NCI-H2081 (cell line): ENCODE measurements around the gene ABR.
"Not testable (repeated sequence)": the region's sequence is repeated elsewhere in the genome, so short reads cannot be mapped to it uniquely, and the experiment has no call there.

Source experiments
- DNase-seq, 2 experiments: peaks; one replicate each; lab custom pipeline; 2025; lab: John Stamatoyannopoulos, UW

Gene ABR

DNA sequence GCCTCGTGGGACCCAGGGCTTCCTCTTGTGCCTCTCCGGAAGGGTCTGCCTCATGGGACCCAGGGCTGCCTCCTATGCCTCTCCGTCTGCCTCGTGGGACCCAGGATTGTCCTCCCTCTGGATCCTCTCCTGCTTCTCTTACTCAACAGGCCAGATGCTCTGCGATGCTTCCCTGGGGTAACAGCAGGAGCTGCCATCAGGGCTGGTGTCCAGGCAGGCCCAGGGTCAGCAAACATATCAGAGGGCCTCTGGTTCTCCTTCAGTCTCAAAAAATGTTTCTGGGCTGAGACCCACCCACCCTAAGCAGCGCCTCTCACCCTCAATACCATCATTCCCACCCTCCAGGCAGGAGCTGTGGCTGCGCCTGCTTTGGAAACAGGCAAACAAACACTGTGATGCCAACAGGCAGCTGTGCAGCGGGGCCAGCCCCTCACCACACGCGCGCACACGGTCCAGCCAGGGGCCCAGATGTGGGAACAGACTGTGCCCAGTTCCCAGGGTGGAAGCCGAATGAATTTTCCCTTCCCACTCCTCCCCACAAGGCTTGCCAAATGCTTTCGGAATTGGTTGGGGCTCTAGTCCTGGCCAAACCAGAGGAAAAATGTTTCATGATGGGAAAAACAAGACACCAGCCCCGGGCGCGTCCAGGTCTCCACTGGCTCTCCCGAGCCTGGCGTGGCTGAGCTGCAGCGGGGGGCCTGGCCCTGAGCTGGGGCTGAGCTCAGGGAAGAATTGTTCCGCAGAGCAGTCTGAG lies 171.6 kb downstream of the ABR start:
- DNase-seq: no peak

DNA sequence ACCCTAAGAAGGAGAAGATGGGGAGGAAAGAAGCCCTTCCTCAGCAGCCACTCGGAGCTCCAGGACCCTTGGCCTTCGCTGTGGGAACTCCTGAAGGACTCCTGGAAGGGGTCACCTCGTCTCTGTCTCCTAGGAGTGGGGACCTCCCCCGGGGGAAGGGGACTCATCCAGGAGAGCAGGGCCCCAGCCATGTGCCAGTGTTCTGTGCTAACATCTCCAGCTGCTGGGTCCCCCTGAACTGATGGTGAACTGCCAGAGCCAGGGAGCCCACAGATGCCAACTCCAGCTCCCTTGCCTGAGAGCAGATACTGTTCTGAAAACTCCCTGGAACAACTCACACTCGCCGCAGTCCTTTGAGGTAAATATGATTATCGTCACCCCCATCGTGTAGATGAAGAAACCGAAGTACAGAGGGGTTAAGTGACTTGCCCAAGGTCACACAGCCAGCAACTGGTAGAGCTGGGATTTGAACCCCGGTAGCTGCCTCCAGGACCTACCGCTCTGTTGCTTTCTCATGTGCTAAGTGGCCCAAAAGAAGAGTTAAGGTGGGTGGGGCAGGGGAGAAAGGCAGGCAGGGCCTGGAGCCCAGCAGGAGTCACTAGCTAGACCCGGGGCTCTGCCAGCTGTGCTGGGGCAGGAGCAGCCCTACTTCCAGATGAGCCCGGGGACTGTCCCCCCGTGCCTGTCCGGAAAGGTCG lies 172.3 kb downstream of the ABR start:
- no peak for DNase-seq

DNA sequence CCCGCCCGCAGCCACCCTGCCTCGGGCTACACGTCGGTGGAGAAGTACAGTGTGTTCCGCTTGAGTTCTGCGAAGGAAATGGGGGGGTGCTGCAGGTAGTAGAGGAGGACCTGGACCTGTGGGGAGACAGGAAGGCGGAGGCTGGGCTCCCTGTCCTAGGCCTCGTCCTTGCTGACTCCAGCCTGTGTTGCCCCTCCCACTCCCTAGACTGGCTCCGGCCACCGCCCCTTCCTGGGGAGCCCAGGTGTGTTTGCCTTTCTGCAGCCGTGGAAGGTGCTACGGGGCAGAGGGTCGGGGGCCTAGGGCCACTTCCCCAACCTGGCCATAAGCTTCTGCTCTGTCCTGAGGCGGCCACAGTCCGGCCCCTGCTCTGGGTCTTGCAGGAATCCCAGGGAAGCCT lies 173.7 kb downstream of the ABR start:
- DNase-seq: peak in 1 of 2 experiments; percentile 28

DNA sequence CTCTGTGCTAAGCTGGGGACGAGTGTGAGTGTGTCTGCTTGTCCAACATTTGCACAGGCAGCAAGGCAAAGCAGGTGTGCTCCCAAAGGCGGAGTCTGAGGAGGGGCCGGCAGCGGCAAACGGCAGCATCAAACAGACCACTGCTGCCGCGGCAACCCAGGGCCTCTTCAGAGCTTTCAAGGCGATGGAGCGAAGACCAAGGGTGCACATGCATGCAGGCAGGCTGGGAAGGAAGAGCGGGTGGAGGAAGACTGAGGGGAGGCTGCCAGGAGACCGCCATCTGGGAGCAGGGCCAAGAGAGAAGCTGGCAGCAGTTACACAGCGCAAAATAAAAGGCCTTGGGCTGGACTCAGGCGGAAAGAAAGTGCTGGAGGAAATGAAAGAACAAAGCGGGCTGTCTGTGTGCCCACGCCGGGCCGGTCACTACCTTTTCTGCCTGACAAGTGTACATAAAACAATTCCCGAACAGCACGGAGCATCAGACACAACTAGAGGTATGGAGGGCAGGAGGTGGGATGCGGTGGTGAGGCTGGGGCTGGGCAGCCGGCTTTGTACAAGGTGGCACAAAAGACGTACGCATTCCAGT lies 174.3 kb downstream of the ABR start:
- DNase-seq: peak; percentile 47 to 74

DNA sequence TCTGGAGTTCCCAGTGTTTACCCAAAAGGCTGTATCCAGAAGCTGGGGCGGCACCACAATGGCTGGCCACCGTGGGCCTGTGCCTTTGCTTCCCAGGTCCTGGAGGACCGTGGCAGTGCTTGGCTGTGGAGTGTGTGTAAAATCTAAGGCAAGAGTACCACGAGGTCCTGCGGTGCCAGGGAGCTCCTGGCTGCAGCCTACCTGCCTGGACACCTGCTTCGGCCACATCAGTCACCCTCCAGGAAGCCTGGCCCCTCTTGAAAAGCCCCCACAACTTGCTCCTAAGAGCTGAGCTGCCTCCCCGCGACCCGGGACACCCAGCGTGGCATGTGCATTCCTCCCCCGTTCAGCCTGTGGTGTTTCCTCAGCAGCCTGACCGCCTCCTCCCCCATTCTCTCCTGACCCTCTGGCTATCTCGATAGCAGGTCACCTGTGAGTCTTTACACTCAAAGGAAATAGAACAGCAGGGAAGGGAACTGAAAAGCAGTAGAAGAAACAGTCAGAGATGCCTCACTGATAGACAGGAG lies 174.9 kb downstream of the ABR start:
- no peak for DNase-seq

DNA sequence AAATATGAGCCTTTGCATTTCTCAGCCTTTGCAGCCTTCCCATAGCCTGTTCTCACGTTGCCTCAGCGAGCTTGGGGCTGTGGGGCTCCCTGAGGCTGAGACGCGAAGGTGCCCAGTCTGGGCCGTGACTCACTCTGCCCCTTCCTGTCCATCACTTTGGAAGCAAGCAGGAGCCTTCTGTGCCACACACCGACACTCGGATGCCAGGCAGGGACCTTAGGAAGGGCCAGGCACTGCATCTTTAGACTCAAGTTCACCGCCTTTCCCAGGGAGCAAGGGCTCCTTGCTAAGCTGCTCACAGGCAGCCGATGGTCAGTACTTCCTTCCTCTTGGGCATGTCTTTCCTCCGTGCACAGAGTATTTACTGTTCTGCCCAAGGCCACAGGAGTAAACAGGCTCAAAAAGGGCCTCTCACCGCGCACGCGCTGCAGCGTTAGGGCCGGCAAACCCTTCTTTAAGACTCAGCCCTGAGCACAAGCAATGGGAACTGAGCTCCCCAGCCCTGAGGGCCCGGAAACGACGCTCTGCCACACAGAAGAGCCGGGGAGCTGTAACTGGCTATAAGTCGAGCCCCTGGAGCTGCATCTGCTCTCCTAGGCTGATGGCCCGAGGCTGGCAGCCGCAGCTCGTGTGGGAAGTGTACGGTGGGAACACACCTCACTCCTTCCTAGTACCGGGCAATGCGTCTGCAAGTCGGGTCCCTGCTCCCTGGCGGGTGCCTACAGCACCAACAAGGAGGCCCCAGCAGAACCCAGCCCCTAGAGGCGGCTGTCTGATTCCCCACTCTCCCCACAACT lies 175.6 kb downstream of the ABR start:
- no peak for DNase-seq

DNA sequence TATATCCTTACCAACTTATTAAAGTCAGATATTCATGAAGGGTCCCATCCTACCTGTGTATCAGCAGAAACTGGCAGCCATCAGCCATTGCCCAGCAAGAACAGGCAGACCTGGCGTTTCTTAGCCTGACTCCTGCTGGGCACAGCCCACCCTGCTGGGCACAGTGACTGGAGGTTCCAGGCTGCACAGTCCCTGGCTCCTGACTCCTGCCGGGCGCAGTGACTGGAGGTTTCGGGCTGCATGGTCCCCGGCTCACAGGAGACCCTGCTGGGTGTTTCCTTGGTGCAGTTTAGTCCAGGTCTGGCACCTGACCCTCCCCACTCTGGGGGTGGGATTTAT lies 176.2 kb downstream of the ABR start:
- no peak for DNase-seq

DNA sequence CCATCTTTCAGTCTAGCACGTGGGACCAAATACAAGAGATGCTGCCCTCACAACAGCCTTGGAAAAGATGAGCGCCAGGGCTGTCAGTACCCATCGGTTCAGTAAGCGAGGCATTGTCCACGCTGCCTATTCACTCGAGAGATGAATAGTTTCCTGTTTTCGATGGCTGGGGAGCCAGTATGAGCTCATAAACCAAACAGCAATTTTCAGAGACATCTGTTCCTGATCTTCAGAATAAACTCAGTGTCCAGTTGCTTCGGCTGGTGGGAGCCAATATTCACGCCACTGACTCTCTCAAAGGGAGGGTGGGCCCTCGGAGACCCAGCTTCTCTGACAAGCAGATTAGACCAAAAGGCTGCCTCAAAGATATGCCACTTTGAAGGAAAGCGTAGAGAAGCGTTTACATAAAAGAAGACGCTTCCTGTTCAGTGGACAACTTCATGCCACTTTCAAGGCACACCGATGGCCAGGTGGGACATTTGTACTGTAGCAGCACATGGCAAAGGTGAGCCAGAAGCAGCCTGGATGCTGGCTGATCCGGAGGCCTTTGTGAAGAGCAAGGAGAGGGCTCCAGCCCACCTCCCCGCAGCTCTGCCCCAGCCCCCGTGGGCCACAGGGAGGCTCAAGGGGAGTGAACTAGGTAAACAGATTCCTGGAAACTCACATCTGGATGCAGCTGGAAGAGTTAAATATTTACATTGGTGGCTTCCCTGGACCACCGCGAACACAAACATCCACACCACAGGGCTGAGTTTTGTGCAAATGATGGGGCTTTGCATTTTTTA lies 176.8 kb downstream of the ABR start:
- peak; percentile 43 to 76 for DNase-seq

DNA sequence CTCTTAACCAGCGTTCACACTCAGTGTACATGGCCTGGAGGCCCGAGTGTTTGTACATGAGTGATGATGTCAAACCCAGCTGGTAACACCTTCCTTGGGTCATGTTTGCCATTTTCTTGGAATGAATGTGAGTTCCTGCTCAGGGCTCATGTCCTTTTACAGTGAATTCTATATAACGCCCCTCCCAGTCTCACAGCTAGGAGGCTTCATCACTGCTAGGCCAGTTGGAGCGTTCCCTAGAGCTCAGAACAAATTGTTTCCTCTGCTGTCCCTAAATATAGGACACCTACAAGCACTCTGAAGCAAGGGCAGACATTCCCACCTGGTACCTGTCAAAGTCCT lies 177.4 kb downstream of the ABR start:
- no peak for DNase-seq

DNA sequence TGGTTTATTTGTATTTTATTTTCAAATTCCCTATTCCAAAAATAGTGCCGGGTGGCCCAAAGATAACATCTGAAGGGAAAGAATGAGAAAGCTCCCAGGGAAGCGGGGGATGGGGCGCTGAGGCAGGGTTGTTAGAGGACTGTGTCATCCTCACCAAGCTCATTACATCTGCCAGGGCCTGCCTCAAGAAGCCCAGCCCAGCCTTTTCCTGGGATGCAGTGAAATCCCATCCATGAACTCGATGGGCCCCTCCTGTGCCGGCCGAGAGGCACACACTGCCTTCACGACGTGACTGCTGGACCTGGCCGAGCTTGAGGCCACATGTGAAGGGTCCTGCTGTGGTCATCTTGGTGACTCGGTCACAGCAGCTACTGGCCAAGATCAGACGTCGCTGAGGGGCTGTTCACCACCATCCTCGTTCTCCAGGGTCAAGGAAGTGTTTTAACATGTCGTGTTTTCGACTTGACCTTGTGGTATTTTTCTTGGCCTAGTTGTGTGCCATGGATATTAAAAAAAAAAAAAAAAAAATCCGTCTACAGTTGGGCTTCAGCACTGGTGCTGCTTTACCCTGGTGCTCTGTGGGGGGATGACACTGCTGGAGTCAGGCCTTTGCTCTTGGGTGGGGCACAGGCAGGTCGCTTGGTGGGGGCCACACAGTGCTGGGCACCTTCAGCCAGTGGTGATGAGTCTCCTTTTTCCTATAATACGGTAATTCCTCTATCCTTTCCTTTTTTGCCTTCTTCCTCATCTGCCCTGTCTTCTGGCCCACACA lies 178.0 kb downstream of the ABR start:
- DNase-seq: no peak

DNA sequence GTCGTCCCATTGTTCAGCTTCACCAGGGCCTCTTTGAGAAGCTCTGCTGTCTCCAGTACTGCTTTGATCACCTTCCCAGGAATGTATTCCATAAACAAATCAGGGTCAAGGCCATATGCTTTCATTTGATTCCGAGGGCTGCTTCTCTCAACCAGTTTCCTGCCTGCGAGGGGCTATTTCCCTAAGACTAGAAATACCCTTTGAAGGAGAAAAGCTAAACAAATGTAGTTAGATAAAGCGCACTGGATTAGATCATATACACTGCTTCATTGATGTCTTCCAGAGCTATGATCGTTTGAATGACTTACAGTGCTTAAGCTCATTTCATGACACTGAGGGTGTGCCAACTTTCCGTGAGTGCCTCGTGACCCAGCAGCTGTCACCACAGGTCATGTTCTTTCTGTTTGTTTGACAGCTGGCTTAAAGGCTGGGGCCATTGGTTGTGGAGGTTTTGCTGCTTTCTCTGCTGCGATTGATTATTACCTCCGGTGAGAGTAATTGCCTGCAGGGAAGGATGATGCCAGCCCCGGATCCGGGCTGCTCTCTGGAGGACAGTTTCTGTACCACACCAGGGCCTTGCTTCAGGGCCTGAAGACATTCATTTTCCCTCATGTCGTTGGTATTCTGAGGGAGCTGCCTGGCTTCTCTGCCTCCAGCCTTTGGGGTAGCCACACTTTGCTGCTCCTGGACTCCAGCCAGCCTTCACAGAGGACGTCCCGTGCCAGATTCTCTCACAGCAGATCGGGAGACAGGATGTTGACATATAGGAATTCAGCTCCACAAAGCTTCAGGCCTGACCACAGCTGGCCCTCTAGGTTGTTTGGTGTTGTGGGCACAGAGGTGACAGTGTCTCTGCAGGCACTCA lies 179.0 kb downstream of the ABR start:
- DNase-seq: peak in 1 of 2 experiments; percentile 35

DNA sequence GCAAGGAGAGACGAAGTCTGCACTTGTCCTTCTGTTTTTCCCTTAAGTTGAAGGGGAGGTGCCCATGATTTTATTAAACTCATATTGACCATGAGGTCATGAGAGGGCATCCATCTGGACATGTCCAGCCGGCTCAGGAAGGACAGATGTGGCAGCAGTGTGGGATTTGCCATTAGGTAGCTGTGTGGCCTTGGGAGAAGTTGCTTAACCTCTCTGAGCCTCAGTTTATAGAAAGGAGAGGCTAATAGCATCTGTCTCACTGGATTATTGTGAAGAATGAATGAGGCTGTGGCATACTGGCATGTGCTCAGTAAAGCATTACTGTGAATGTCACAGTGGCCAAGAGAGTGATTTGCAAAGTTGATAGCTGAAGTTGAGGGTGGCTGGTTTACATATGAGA lies 181.7 kb downstream of the ABR start:
- no peak for DNase-seq

DNA sequence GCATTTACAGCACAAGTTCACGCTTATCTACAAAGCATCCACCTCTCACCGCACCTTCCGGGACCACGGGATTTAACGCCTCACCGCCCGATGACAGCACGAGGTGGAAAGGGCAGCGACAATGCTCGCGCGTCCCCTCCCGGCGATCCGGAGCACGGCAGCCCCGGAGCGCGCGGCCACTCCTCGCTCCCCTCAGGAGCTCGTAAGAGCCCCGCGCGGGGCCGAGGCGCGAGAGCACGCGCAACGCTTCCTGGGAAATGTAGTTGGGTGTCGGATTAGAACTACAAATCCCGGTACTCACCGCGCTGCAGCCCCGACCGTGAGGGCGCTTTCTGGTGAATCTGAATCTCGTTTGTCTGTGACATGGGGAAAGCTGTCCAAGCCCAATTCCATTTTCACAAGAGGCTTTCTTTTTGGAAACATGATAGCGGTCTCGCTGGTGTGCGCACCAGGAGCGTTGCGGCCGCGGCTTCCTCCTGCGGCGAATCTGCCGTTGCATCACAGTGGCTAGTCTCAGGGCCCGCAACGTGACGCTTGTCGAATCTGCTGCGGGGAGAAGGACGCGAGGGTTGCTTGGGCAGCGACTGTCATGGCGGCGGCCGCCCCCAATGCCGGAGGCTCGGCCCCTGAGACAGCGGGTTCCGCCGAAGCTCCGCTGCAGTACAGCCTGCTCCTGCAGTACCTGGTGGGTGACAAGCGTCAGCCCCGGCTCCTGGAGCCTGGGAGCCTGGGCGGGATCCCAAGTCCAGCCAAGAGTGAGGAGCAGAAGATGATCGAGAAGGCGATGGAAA lies 183.0 kb downstream of the ABR start, which contains the start of gene TIMM22:
Gene TIMM22, plus strand, starts transcription at position 576 of the 791 bp plus-strand sequence. Its CDS starts 14 bp downstream, at position 590.
- DNase-seq: peak; percentile 94 to 96

DNA sequence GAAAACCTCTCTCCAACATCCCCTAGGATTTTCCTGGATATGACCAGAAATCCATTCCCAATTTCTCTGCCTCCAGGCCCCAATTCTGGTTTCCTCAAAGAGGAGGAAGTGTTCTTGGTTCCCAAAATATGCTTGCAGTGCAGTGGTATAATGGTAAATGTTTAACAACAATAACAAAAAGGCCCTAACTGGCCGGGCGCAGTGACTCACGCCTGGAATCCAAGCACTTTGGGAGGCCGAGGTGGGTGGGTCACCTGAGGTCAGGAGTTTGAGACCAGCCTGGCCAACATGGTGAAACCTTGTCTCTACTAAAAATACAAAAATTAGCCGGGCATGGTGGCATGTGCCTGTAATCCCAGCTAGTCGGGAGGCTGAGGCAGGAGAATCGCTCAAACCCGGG lies 184.5 kb downstream of the ABR start:
- DNase-seq: not testable (repeated sequence)

DNA sequence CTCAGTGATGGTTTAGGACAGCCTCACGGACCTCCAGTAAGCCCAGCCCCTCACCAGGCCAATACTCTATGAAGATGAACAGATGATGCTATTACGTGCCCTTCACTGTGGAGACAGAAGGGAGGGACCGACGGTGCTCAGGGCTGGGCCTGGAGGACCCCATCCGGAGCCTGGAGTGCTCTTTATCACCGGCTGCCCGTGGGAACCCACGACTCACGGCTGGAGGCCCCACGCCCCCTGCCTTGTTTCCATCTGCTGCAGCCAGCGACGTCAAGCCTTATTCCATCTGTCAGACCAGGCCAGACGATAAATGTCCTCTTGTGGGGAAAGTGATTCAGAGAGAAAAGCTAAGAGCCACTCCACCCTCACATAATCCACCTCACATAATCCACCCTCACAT lies 186.8 kb downstream of the ABR start:
- DNase-seq: no peak

DNA sequence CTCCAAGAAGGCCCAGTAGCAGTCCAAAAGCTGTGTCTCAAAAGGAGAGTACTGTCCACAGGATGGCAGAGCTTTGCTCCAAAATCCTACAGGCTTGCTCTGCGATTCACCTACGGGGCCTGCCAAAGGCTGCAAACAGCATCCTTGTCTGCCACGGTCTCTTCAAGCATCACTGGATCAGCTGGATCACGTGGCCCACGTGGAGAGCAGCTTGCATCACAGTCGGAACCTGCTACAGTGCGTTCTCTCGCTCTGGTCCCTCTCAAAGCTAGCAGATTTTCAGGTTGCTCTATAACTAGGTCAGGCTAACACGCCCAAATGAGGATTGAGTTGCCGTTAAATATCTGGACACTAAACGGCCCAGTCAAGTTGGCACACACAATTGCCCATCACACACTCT lies 191.2 kb downstream of the ABR start:
- DNase-seq: no peak

DNA sequence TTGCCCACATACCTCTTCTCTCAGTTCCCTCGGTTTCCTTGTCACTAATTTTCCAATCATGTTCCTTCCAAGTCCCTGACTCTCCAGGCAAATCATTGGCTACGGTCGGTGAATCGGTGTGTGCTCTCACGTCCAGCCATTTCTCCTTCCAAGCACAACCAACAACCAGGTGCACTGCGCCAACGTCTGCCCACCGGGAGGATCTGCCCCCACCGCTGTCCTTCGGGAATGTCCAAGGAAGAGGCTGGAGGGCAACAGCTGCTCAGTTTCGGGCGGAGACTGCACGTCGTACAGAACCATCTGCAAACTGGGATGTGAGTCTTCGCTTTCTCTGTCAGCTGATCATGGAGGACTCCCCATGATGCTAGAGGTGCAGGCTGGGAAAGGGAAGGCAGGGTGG lies 191.8 kb downstream of the ABR start:
- no peak for DNase-seq

DNA sequence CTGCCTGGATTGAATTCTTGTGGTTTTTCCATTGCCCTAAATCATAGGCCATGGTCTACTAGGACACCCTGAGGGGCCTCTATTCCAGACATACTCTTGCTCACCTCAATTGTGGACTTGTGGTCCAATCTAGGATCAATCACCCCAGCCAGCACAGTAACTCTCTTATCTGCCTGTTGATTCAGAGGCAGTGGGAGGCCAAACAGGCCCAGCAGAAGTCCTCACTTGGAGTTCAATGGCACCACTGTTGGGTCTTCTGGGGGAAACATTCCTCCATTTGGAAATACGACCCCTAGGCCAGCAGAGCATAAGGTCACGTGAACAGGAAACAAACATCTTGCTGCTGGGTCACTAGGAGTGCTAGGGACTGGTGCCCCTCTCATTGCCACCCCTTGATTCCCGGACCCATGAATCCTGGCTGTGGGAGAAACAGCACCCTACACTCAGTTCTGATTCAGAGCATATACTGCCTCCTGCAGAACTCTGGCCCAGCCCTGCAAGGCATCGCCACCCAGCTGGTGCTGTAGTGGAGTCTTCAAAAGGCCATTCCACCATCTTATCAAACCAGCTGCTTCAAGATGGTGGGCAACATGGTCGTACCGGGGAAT lies 193.4 kb downstream of the ABR start:
- no peak for DNase-seq
